Chondrocyte (in vitro differentiated cells): ENCODE measurements around the gene ZNF638. TPM values are rescaled to one million over a fixed set of nuclear protein-coding genes. Genes with fewer than 3 reads are reported as not detected.
A peak's percentile ranks its signal among the peaks of the same experiment; 100 is the strongest.
"Not testable (repeated sequence)": the region's sequence is repeated elsewhere in the genome, so short reads cannot be mapped to it uniquely, and the experiment has no call there.

Experiments used
- DNase-seq: peaks from one replicate; pipeline ENCODE4 v3.0.0; 2021; ENCODE audit warnings: mixed read lengths, low spot score
- H3K27ac Mint-ChIP-seq: one replicate; pipeline ENCODE4 v1.8.0; 2021; ENCODE audit warnings: mild to moderate bottlenecking, moderate library complexity, mixed read lengths; ENCODE audit not compliant: unreplicated experiment
- H3K27me3 Mint-ChIP-seq: 2 replicates; pipeline ENCODE4 v1.8.0; 2021; ENCODE audit warnings: low read depth, mixed read lengths
- H3K36me3 Mint-ChIP-seq: 2 replicates; pipeline ENCODE4 v1.8.0; 2021; ENCODE audit warnings: low read depth, mixed read lengths
- H3K4me1 Mint-ChIP-seq: 2 replicates; pipeline ENCODE4 v1.8.0; 2021; ENCODE audit warnings: low read depth, mild to moderate bottlenecking, mixed read lengths
- H3K4me3 Mint-ChIP-seq: one replicate; pipeline ENCODE4 v1.8.0; 2021; ENCODE audit warnings: mild to moderate bottlenecking, moderate library complexity, mixed read lengths; ENCODE audit not compliant: unreplicated experiment
- H3K9me3 Mint-ChIP-seq: 2 replicates; pipeline ENCODE4 v1.8.0; 2021; ENCODE audit warnings: low read depth, mixed read lengths
- total RNA-seq: library from RNA; stranded (reverse); gene quantifications from 3 replicates; pipeline ENCODE4 v1.2.1, GENCODE V29; 2021
- TF ChIP-seq, protein P1 (sequence below): fragments of 200-600 bp; sonication (generic); IDR thresholded peaks from 2 replicates; pipeline ENCODE4 v1.5.0; 2021; ENCODE audit warnings: antibody characterized with exemption, mild to moderate bottlenecking, moderate library complexity

ZNF638 gene
- total RNA-seq, 1 donor from 2014 or later, result 79.8 TPM

DNA sequence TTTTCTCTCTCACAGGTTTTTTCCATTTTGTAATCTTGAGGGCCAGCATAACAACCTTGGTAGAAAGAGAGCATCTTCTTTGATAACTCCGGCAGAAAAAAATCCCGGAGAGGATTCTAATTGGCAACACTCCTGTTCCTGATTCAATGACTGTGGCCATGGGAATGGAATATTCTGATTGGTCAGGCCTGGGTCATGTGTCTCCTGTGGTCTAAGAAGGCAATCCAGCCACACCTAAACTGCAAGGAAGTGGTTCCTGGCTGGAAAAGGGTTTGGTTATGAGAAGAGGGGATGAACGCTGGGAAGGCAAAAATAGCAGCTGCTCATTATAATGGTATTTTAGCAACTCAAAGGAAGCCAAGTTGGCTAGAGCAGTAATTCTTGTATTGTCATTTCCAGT, 24.8 kb upstream of the ZNF638 start:
- DNase-seq, result no peak

DNA sequence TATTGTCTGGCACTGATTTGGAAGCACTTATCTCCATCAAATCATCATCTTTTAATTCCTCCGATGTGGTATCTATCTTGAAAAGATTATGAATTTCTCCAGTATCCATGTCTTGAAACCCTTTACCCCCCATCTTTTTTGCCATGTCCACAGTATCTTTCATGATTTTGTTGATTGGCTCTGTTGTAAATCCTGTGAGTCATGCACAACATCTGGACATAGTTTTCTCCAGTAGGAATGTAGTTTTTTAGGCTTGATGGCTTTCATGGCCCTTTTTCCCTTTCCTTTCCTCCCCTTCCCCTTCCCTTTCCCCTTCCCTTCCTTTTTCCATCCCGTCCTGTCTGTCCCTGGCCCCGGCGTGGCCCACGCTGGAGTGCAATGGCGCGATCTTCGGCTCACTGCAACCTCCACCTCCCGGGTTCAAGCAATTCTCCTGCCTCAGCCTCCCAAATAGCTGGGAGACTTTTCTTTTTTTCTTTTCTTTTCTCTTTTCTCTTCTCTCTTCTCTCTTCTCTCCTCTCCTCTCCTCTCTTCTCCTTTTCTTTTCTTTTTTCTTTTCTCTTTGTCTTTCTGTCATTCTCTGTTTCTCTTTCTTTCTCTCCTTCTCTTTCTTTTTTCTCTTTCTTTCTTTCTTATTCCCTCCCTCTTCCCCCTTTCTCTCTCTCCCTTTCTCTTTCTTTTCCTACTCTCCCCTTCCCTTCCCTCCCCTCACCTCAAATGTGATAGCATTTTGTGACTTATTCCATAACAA, 18.4 kb upstream of the ZNF638 start:
- Mint-ChIP-seq H3K27ac (no peak overlapping the region), H3K4me3 (no peak overlapping the region), H3K27me3 (no peaks in the 10 kb centered on the region), H3K9me3 (peaks cover 12% of the 10 kb centered on the region), H3K4me1 (no peaks in the 10 kb centered on the region), H3K36me3 (peaks cover 8% of the 10 kb centered on the region)
- no peak for DNase-seq
- TF ChIP-seq, protein P1, sequence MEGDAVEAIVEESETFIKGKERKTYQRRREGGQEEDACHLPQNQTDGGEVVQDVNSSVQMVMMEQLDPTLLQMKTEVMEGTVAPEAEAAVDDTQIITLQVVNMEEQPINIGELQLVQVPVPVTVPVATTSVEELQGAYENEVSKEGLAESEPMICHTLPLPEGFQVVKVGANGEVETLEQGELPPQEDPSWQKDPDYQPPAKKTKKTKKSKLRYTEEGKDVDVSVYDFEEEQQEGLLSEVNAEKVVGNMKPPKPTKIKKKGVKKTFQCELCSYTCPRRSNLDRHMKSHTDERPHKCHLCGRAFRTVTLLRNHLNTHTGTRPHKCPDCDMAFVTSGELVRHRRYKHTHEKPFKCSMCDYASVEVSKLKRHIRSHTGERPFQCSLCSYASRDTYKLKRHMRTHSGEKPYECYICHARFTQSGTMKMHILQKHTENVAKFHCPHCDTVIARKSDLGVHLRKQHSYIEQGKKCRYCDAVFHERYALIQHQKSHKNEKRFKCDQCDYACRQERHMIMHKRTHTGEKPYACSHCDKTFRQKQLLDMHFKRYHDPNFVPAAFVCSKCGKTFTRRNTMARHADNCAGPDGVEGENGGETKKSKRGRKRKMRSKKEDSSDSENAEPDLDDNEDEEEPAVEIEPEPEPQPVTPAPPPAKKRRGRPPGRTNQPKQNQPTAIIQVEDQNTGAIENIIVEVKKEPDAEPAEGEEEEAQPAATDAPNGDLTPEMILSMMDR, result no peak

More for the DNA sequence above, 24.8 kb upstream of the ZNF638 start:
- no peaks in the 10 kb centered on the region for H3K4me1 Mint-ChIP-seq
- H3K27me3 Mint-ChIP-seq, result no peaks in the 10 kb centered on the region
- H3K9me3 Mint-ChIP-seq, result no peaks in the 10 kb centered on the region
- TF ChIP-seq, protein P1, result no peak
- H3K27ac Mint-ChIP-seq, result peak overlapping the region; percentile 6
- no peak overlapping the region for H3K4me3 Mint-ChIP-seq
- no peaks in the 10 kb centered on the region for H3K36me3 Mint-ChIP-seq

DNA sequence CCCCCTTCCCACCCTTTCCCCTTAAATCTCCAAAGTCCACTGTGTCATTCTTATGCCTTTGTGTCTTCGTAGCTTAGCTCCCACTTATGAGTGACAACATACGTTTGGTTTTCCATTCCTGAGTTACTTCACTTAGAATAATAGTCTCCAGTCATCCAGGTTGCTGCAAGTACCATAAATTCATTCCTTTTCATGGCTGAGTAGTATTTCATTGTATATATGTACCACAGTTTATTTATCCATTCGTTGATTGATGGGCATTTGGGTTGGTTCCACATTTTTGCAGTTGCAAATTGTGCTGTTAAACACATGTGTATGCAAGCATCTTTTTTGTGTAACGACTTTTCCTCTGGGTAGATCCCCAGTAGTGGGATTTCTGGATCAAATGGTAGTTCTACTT, 14.5 kb upstream of the ZNF638 start:
- no peak for DNase-seq
- H3K36me3 Mint-ChIP-seq, result peaks cover 25% of the 10 kb centered on the region
- no peak overlapping the region for H3K4me3 Mint-ChIP-seq
- no peak overlapping the region for H3K27ac Mint-ChIP-seq
- no peaks in the 10 kb centered on the region for H3K27me3 Mint-ChIP-seq
- peaks cover 46% of the 10 kb centered on the region for H3K9me3 Mint-ChIP-seq
- no peaks in the 10 kb centered on the region for H3K4me1 Mint-ChIP-seq
- TF ChIP-seq, protein P1, result no peak

DNA sequence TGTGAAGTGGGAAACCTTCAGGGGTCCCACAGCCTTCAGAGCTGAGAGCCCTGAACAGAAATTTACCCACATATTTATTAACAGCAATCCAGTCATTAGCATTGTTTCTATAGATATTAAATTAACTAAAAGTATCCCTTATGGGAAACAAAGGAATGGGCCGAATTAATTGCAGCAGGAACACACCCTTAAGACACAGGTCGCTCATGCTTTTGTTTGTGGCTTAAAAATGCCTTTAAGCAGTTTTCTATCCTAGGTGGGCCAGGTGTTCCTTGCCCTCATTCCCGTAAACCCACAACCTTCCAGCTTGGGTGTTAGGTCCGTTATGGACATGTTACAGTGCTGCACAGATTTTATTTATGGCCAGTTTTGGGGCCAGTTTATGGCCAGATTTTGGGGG, 13.7 kb upstream of the ZNF638 start:
- Mint-ChIP-seq H3K36me3 (peaks cover 29% of the 10 kb centered on the region), H3K9me3 (peaks cover 52% of the 10 kb centered on the region)
- DNase-seq, H3K4me3 Mint-ChIP-seq, H3K27me3 Mint-ChIP-seq, H3K27ac Mint-ChIP-seq, H3K4me1 Mint-ChIP-seq: not testable (repeated sequence)

DNA sequence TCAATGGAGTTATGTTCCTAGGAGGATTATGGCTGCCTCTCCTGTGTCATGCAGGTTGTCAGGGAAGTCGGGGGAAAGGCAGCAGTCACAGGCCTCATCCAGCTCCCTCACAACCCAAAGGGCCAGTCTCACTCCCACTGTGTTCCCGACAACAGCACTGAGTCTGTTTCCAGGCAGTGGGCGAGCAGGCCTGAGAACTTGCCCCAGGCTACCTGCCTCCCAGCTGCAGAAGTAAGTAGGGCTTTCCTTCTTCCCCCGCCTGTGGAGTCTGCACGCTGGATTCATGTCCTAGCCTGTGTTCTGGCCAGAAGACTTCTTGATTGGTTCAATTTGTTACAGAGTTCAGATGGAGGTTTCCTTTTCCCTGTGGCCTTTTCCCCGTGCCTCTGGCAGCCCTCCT, 8.2 kb upstream of the ZNF638 start:
- H3K27me3 Mint-ChIP-seq, result no peaks in the 10 kb centered on the region
- H3K27ac Mint-ChIP-seq, result no peak overlapping the region
- H3K4me1 Mint-ChIP-seq, result no peaks in the 10 kb centered on the region
- H3K9me3 Mint-ChIP-seq, result peaks cover 38% of the 10 kb centered on the region
- TF ChIP-seq, protein P1, result no peak
- DNase-seq, result no peak
- H3K4me3 Mint-ChIP-seq, result no peak overlapping the region
- peaks cover 21% of the 10 kb centered on the region for H3K36me3 Mint-ChIP-seq

DNA sequence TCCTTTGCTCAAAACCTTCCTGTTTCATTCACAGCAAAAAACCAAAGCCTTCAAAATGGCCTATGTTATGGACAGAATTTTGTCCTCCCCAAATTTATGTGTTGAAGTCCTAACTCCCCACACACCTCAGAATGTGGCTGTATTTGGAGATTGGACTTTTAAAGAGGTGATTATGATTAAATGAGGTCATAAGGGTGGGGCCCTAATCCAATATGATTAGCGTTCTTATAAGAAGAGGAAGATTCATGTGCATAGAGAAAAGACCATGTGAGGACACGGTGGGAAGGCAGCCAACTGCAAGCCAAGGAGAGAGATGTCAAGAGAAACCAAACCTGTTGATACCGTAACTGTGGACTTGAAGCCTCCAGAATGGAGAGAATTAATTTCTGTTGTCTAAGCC, 4.6 kb upstream of the ZNF638 start:
- Mint-ChIP-seq H3K9me3 (peaks cover 7% of the 10 kb centered on the region), H3K27me3 (no peaks in the 10 kb centered on the region), H3K4me1 (no peaks in the 10 kb centered on the region), H3K36me3 (peaks cover 5% of the 10 kb centered on the region), H3K4me3 (no peak overlapping the region), H3K27ac (no peak overlapping the region)
- no peak for DNase-seq
- TF ChIP-seq, protein P1, result no peak
